CD4-positive, alpha-beta T cell treated with Interleukin-15 for 4 hours (primary cell): ENCODE data around the gene TEAD2.

Experiments used
- DNase-seq: peaks from one replicate; pipeline ENCODE4 v3.0.0-alpha.2; 2020; ENCODE audit warnings: low spot score

The TEAD2 gene

GRCh38 chr19:49348305-49349189 is 13.7 kb downstream of the TEAD2 start:
- no peak for DNase-seq

- no peak for DNase-seq
Observed at GRCh38 chr19:49347835-49348234, 14.4 kb downstream of the TEAD2 start.

- no peak for DNase-seq
Observed at GRCh38 chr19:49347191-49347590, 15.0 kb downstream of the TEAD2 start.

- DNase-seq: no peak
Observed at GRCh38 chr19:49344505-49345423, 17.5 kb downstream of the TEAD2 start.

GRCh38 chr19:49343123-49343522 is 19.1 kb downstream of the TEAD2 start:
- no peak for DNase-seq

- no peak for DNase-seq
Observed at GRCh38 chr19:49342291-49342721, 19.9 kb downstream of the TEAD2 start.

GRCh38 chr19:49340865-49341718 is 21.1 kb downstream of the TEAD2 start:
- no peak for DNase-seq

- DNase-seq: no peak
Observed at GRCh38 chr19:49340069-49340864, 21.9 kb downstream of the TEAD2 start.

GRCh38 chr19:49339301-49340068 is 22.7 kb downstream of the TEAD2 start:
- no peak for DNase-seq

GRCh38 chr19:49338691-49339300 is 23.4 kb downstream of the TEAD2 start:
- no peak for DNase-seq

GRCh38 chr19:49338023-49338677 is 24.1 kb downstream of the TEAD2 start:
- DNase-seq: no peak

- no peak for DNase-seq
Observed at GRCh38 chr19:49337267-49338022, 24.8 kb downstream of the TEAD2 start.

GRCh38 chr19:49336482-49337266 is 25.5 kb downstream of the TEAD2 start:
- DNase-seq: no peak

- peak; percentile 45 for DNase-seq
Observed at GRCh38 chr19:49335784-49336481, 26.3 kb downstream of the TEAD2 start.

GRCh38 chr19:49335071-49335783 is 27.0 kb downstream of the TEAD2 start, which contains the start of gene CD37:
Gene CD37 (plus strand): TSS chr19:49335406. CDS start chr19:49335541, 135 bp downstream.
- peak; percentile 43 for DNase-seq

GRCh38 chr19:49333811-49334288 is 28.4 kb downstream of the TEAD2 start:
- peak; percentile 66 for DNase-seq
